PC-9 (cell line): ENCODE results near the gene TNS1. TPM values are rescaled to one million over a fixed set of nuclear protein-coding genes. Genes with fewer than 3 reads are reported as not detected.

Experiments
- BruUV-seq: library from RNA; stranded (reverse); fragments of 400-500 nt; replicated peaks from 2 replicates; lab custom pipeline; 2021; lab: Mats Ljungman, UMichigan
- CTCF ChIA-PET: fragments of 300-600 bp; sonication (Branson Sonifier 250); formaldehyde crosslinking; loops from one replicate; lab custom pipeline; 2022; ENCODE audit warnings: antibody characterized with exemption; lab: Charles Lee
- POLR2A ChIA-PET: fragments of 300-600 bp; sonication (Branson Sonifier 250); formaldehyde crosslinking; loops from one replicate; lab custom pipeline; 2022; ENCODE audit warnings: antibody characterized with exemption; ENCODE audit not compliant: unreplicated experiment; lab: Charles Lee
- DNase-seq, 2 experiments: peaks; one replicate each; pipeline versions ENCODE4 v3.0.0 to v3.0.0-alpha.2; 2015 to 2022; ENCODE audit warnings: mixed read lengths in 1 of 2
- H2AFZ ChIP-seq: fragments of 200-600 bp; sonication (generic); 2 replicates; pipeline ENCODE4 v1.8.1; 2017; ENCODE audit warnings: antibody characterized with exemption
- H3F3A ChIP-seq: fragments of 200-600 bp; sonication (generic); 2 replicates; pipeline ENCODE4 v1.8.1; 2017; ENCODE audit warnings: antibody characterized with exemption, mild to moderate bottlenecking, low read depth; ENCODE audit not compliant: insufficient read depth
- H3K27ac ChIP-seq: fragments of 200-600 bp; sonication (generic); 2 replicates; pipeline ENCODE4 v1.6.1; 2016; ENCODE audit warnings: mixed run types
- H3K27me3 ChIP-seq: fragments of 200-600 bp; sonication (generic); 2 replicates; pipeline ENCODE4 v1.6.1; 2016; ENCODE audit warnings: low read depth, mixed run types; ENCODE audit not compliant: insufficient read depth
- H3K36me3 ChIP-seq: fragments of 200-600 bp; sonication (generic); 2 replicates; pipeline ENCODE4 v1.6.1; 2016; ENCODE audit warnings: low read depth, mixed run types
- H3K4me1 ChIP-seq: fragments of 200-600 bp; sonication (generic); replicated peaks from 2 replicates; pipeline ENCODE4 v1.6.1; 2016; ENCODE audit warnings: mixed run types; ENCODE audit not compliant: insufficient read depth
- H3K4me2 ChIP-seq: fragments of 200-600 bp; sonication (generic); 2 replicates; pipeline ENCODE4 v1.6.1; 2017; ENCODE audit warnings: mixed run types
- H3K4me3 ChIP-seq: fragments of 200-600 bp; sonication (generic); 2 replicates; pipeline ENCODE4 v1.6.1; 2016; ENCODE audit warnings: mixed run types
- H3K79me2 ChIP-seq: fragments of 200-600 bp; sonication (generic); 2 replicates; pipeline ENCODE4 v1.6.1; 2017; ENCODE audit warnings: low read depth, mixed run types
- H3K9me2 ChIP-seq: fragments of 200-600 bp; sonication (generic); 2 replicates; pipeline ENCODE4 v1.8.1; 2017; ENCODE audit warnings: mild to moderate bottlenecking; ENCODE audit not compliant: insufficient read depth
- H3K9me3 ChIP-seq: fragments of 200-600 bp; sonication (generic); 2 replicates; pipeline ENCODE4 v1.8.1; 2016; ENCODE audit warnings: low read depth; ENCODE audit not compliant: insufficient read depth
- H4K20me1 ChIP-seq: fragments of 200-600 bp; sonication (generic); 2 replicates; pipeline ENCODE4 v1.8.1; 2017; ENCODE audit not compliant: insufficient read depth
- CTCF ChIP-seq: fragments of 200-600 bp; sonication (generic); conservative IDR thresholded peaks from 2 replicates; pipeline ENCODE4 v1.6.1; 2017; ENCODE audit warnings: mixed run types, antibody characterized with exemption, mild to moderate bottlenecking, moderate library complexity
- EZH2 ChIP-seq: fragments of 200-600 bp; sonication (generic); IDR thresholded peaks from 2 replicates; pipeline ENCODE4 v1.8.0; 2017; ENCODE audit warnings: antibody characterized with exemption, low read depth
- intact Hi-C: fragments of 100-400 bp; cut with micrococcal nuclease; formaldehyde crosslinking; loops from one replicate; pipeline ENCODE4 v1.10.0; 2022; ENCODE audit not compliant: unreplicated experiment
- total RNA-seq: library from RNA; stranded (reverse); gene quantifications from 2 replicates; pipeline ENCODE4 v1.2.3, GENCODE V29; 2021

Gene TNS1
- total RNA-seq, 1 experiment from 2014 or later = 5.5 TPM

DNA sequence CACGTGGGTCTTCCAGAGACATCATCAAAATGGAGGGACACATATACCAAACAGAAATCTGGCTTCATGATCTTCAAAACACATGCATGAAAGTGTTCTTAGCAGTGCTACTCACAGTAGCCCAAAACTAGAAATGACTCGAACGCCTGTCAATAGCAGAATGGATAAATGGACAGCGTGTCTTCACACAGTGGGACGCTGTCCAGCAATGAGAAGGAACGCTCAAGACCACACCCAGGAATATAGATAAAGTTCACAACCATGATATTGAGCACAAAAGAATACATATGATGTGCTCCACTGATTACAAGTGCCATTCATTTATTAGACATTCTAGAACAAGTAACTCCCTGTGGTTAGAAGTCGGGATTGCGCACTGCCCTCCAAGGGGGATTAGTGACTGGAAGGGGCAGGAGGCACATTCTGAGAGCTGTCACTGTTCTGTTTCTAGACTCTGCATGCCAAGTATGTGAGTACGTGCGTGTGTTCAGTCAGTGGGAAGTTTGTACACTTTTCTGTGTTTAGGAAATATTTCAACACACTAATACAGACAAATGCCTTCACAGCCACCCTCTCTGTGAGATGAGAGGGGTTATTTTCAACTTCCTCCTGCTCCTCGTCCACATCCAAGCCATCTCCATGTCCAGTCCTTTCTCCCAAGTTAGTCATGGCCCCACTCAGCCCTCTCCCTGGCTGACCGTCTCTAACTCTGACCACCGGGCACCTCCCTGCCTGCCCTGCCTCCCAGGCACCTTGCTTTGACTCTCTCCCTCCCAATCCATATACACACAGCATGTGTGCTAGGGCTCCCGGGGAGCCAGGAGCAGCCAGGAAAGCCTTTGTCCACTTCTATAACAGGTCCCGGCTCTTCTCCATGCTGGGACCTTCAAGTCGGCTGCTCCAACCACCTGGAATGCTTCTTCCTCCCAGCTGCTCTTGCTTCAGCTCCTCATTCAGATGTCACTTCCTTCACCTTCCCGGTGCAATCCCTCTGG lies 26.9 kb upstream of the TNS1 start:
- no peak for DNase-seq
- intact Hi-C loops = loop anchor here (5.0 kb wide), 1 partner anchor 38 kb away; the partner anchor contains the start of gene RUFY4
- H3K4me3 ChIP-seq = no peak overlapping the region
- H3K9me2 ChIP-seq = no peaks in the 10 kb centered on the region
- TF ChIP-seq EZH2 (no peak), CTCF (no peak)
- H4K20me1 ChIP-seq = no peaks in the 10 kb centered on the region
- POLR2A ChIA-PET = no interaction called here
- no TSS peak for BruUV-seq
- no peaks in the 10 kb centered on the region for H3F3A ChIP-seq
- no peaks in the 10 kb centered on the region for H3K36me3 ChIP-seq
- H3K4me1 ChIP-seq = no peaks in the 10 kb centered on the region
- peaks cover 15% of the 10 kb centered on the region; the same call in 1 of the 2 replicates for H3K27me3 ChIP-seq
- no peaks in the 10 kb centered on the region for H3K9me3 ChIP-seq
- H3K4me2 ChIP-seq = no peak overlapping the region
- no peak overlapping the region for H2AFZ ChIP-seq
- H3K79me2 ChIP-seq = no peaks in the 10 kb centered on the region
- no peak overlapping the region for H3K27ac ChIP-seq
- CTCF ChIA-PET = no interaction called here

DNA sequence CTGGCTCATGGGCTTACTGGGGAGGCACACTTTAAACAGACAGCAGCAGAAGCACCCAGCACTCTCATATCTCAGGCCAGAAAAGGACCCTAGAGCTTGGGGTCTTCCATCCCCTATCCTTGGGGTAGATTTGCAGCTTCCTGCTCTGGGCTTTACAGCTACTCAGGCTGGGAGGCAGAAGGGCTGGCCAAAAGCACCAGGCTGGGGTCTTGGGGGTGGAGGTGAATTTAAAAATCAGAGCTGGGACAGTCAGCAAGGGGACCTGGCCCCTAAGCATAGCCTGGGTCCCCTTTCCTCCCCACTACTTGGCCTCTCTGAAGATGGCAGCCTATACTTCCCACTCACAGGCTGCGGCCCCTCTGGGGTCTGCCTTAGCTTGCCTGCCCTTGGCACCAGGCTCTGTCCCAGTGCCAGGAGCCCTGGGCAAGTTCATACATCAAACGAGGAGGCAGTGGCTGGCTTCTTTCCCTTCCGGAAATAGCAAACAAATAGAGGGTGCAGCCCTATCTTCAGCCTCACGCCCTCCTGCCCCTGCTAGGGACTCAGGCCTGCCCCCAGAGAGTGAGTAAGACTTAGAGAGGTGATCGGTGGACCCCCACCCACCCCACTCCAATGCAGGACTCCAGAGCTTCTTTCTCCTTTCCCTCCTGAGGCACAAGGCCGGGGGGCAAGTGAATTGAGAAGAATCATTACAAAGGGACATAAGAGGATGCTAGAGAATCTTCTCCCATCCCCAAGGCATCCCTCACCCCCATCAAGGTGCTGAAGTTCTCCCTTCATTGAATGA lies 26.0 kb upstream of the TNS1 start:
- POLR2A ChIA-PET = no interaction called here
- Histone ChIP-seq H3K27ac (no peak overlapping the region), H3K27me3 (peaks cover 15% of the 10 kb centered on the region; the same call in 1 of the 2 replicates), H3K4me1 (no peaks in the 10 kb centered on the region), H3F3A (no peaks in the 10 kb centered on the region), H3K9me2 (no peaks in the 10 kb centered on the region), H3K79me2 (no peaks in the 10 kb centered on the region), H4K20me1 (no peaks in the 10 kb centered on the region), H3K9me3 (no peaks in the 10 kb centered on the region), H3K4me3 (no peak overlapping the region), H3K36me3 (no peaks in the 10 kb centered on the region), H2AFZ (no peak overlapping the region), H3K4me2 (no peak overlapping the region)
- no peak for TF ChIP-seq EZH2
- DNase-seq = no peak
- no TSS peak for BruUV-seq
- CTCF ChIA-PET = no interaction called here
- intact Hi-C loops = no loop called here

DNA sequence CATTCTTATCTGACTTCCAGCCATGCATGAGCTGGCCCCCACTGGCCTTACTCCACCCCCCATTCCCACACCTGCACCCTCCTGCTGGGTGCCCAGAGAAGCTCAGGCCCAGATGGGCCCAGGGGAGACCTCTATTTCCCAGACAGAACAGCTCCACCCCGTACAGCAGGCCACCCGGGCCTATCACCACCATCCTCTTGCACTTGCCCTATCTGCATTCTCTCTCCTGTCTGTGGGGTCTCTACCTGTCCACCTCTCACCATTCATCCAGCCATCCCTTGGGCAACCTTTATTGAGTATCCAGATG lies 25.3 kb upstream of the TNS1 start:
- no peak for TF ChIP-seq EZH2
- no peak for TF ChIP-seq CTCF
- Histone ChIP-seq H3K27ac (no peak overlapping the region), H3K4me3 (no peak overlapping the region), H3K27me3 (peaks cover 15% of the 10 kb centered on the region; the same call in 1 of the 2 replicates), H2AFZ (no peak overlapping the region), H3K4me2 (no peak overlapping the region), H3K9me2 (no peaks in the 10 kb centered on the region), H4K20me1 (no peaks in the 10 kb centered on the region), H3K9me3 (no peaks in the 10 kb centered on the region), H3K36me3 (no peaks in the 10 kb centered on the region), H3F3A (no peaks in the 10 kb centered on the region), H3K79me2 (no peaks in the 10 kb centered on the region), H3K4me1 (no peaks in the 10 kb centered on the region)
- no peak for DNase-seq
- CTCF ChIA-PET = interaction anchor here (0.5 kb wide), 1 partner anchor 13 kb away, joined by 5 read pairs; no protein-coding TSS in a partner anchor
- no TSS peak for BruUV-seq
- POLR2A ChIA-PET = no interaction called here
- intact Hi-C loops = no loop called here
